ENCODE measurements around the gene DIPK1B. TPM values are rescaled to one million over a fixed set of nuclear protein-coding genes. Genes with fewer than 3 reads are reported as not detected.

The DIPK1B gene
- total RNA-seq, 2 experiments from 2014 or later, result 0.14 TPM; not detected in 1

DNA sequence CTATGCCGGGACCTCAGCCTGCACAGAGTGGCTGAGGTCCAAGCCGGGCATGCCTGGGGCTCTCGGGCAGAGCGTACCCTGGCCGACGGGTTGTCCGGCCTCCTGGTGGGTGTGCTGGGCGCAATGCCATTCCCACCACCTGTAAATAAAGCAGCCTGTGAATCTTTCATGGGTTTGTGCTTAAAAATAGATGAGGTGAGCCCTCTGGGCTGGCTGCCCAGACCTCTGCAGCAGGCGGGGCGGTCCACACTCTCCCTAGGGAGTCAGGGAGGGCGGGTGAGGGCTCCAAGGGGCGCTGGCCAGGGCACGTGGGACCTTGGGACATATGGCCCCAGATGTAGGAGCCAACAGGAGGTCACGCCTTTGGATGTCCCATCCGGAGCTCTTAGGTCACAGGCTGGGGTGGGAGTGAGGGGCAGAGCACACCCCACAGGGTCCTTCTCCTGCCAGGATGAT lies 21.5 kb upstream of the DIPK1B start:
- no peak for ATAC-seq
- no peak overlapping the region for H3K27ac Mint-ChIP-seq
- POLR2A ChIA-PET, result no interaction called here

DNA sequence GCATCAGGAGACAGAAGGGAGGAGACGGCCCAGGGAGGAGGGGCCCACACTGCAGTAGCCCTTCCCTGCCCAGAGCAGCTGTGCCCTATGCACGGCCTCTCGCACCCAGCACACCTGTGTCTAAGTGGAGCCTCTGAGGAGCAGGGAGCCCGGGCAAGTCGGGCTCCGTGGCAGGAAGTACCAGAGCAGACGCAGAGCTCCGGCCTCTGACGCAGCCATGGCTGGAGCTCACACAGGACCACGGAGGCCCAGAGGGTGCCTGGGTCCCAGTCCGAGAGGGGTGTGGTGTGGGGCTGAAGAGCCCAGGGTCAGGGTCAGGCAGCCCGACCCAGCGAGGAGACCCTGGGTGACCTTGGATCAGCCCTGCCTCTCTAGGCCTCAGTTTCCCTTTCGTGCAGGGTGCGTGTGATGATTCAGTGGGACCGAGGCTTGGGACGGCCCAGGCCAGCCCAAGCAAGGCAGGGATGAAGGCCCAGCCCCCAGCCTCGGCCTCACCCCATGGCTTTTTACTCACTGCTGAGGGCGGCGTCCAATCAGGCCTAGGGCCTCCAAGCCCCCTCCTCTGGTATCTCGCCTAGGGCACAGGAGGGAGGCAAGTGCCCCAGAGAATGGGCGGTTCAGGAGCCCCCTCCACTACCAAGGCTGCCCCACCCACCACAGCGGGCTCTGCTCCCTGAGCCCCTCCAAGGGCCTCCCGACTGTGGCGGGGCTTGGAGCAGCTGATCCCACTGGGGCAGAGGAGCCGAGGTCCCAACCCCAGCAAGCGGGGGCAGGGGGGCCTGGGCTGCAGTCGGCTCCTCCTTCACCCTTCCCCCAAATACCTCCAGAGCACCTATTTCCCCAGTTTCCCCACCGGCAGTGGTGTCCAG lies 20.8 kb upstream of the DIPK1B start:
- intact Hi-C loops (cut with micrococcal nuclease), result no loop called here
- DNase-seq (no peak), ATAC-seq (no peak)
- ChIA-PET POLR2A (no interaction called here), CTCF (no interaction called here)
- Mint-ChIP-seq H3K4me1 (ENCODE audit: low read depth) (no peaks in the 10 kb centered on the region), H3K9me3 (no peaks in the 10 kb centered on the region), H3K27ac (no peak overlapping the region), H3K27me3 (no peaks in the 10 kb centered on the region), H3K36me3 (ENCODE audit: low read depth) (no peaks in the 10 kb centered on the region), H3K4me3 (no peak overlapping the region)
- TF ChIP-seq CTCF (IDR thresholded peaks at IDR 0.05), result no peak

More for the DNA sequence above, 21.5 kb upstream of the DIPK1B start:
- Mint-ChIP-seq H3K9me3 (no peaks in the 10 kb centered on the region), H3K36me3 (ENCODE audit: low read depth) (no peaks in the 10 kb centered on the region), H3K27me3 (no peaks in the 10 kb centered on the region), H3K4me1 (ENCODE audit: low read depth) (peaks cover 2% of the 10 kb centered on the region), H3K4me3 (no peak overlapping the region)
- CTCF ChIA-PET, result interaction anchor here (1.4 kb wide), 1 partner anchor 19 kb away, joined by 4 read pairs; no protein-coding TSS in a partner anchor
- TF ChIP-seq CTCF (IDR thresholded peaks at IDR 0.05), result no peak
- intact Hi-C loops (cut with micrococcal nuclease), result no loop called here
- DNase-seq, result no peak

GRCh38 chr9:136692185-136693134 lies 19.9 kb upstream of the DIPK1B start:
- ATAC-seq, result no peak
- Mint-ChIP-seq H3K27ac (no peak overlapping the region), H3K4me1 (ENCODE audit: low read depth) (peaks cover 4% of the 10 kb centered on the region), H3K27me3 (peaks cover 2% of the 10 kb centered on the region), H3K9me3 (no peaks in the 10 kb centered on the region), H3K4me3 (no peak overlapping the region), H3K36me3 (ENCODE audit: low read depth) (no peaks in the 10 kb centered on the region)
- DNase-seq, result no peak
- intact Hi-C loops (cut with micrococcal nuclease), result no loop called here
- ChIA-PET CTCF (no interaction called here), POLR2A (interaction anchor here (1.4 kb wide), 1 partner anchor 34 kb away, joined by 4 read pairs; no protein-coding TSS in a partner anchor)
- TF ChIP-seq CTCF (IDR thresholded peaks at IDR 0.05), result no peak

DNA sequence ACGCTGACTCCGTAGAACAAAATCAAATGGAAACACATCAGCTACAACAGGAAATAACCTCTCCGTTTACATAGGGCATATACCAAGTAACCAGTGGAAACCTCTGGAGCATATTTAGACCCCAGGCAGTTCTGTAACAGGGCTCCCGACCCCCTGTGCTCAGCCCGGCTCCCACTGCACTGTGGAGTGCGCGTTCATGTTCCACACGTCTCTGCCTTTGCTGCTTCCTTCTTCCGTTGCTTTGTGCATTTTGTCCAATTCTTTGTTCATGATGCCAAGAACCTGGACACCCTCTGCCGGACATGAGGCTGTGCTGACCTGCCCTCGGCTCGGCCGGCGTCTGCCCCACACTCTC lies 19.3 kb upstream of the DIPK1B start:
- ATAC-seq, result no peak
- H3K27me3 Mint-ChIP-seq, result peaks cover 3% of the 10 kb centered on the region
- intact Hi-C loops (cut with micrococcal nuclease), result no loop called here
- peaks cover 5% of the 10 kb centered on the region for H3K4me1 Mint-ChIP-seq (ENCODE audit: low read depth)
- no peak for TF ChIP-seq CTCF (IDR thresholded peaks at IDR 0.05)
- CTCF ChIA-PET, result no interaction called here
- no peaks in the 10 kb centered on the region for H3K36me3 Mint-ChIP-seq (ENCODE audit: low read depth)
- DNase-seq, result no peak
- H3K27ac Mint-ChIP-seq, result no peak overlapping the region
- POLR2A ChIA-PET, result interaction anchor here (1.4 kb wide), 1 partner anchor 34 kb away, joined by 4 read pairs; no protein-coding TSS in a partner anchor
- no peak overlapping the region for H3K4me3 Mint-ChIP-seq
- H3K9me3 Mint-ChIP-seq, result no peaks in the 10 kb centered on the region

Data from activated CD8-positive, alpha-beta T cell treated with anti-CD3 and anti-CD28 coated beads for 36 hours (primary cell).